GM18867 (cell line): ENCODE results near the gene ATXN7L2.

ENCODE experiments used
- ATAC-seq: cut with Tn5 transposase; IDR thresholded peaks from one replicate; pipeline ENCODE4 v1.9.1; 2021; ENCODE audit warnings: mild to moderate bottlenecking, moderate library complexity; ENCODE audit not compliant: unreplicated experiment

The ATXN7L2 gene

GRCh38 chr1:109521002-109521951 is 37.6 kb downstream of the ATXN7L2 start:
- no peak for ATAC-seq

GRCh38 chr1:109522026-109522425 is 38.3 kb downstream of the ATXN7L2 start:
- ATAC-seq, result no peak

DNA sequence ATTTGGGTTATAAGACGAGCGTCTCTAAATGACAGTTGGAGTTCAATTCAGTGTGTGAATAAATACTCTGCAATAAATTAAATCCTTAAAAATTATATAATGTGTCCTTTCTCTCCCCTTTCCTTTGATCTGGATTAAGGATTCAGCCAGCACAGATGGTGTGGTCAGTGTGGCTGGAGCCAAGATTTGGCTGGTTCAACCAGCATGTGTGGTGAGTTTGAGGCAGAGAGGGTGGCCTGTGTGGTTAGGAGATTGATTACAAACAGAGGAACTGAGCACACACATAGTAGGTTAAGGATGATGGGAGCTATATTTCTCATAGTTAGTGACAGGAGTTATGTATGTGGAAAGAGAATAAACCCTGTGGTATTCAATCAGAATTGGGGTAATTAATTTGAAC is 40.0 kb downstream of the ATXN7L2 start:
- no peak for ATAC-seq

GRCh38 chr1:109527098-109527811 is 43.5 kb downstream of the ATXN7L2 start:
- peak; percentile 57 for ATAC-seq

DNA sequence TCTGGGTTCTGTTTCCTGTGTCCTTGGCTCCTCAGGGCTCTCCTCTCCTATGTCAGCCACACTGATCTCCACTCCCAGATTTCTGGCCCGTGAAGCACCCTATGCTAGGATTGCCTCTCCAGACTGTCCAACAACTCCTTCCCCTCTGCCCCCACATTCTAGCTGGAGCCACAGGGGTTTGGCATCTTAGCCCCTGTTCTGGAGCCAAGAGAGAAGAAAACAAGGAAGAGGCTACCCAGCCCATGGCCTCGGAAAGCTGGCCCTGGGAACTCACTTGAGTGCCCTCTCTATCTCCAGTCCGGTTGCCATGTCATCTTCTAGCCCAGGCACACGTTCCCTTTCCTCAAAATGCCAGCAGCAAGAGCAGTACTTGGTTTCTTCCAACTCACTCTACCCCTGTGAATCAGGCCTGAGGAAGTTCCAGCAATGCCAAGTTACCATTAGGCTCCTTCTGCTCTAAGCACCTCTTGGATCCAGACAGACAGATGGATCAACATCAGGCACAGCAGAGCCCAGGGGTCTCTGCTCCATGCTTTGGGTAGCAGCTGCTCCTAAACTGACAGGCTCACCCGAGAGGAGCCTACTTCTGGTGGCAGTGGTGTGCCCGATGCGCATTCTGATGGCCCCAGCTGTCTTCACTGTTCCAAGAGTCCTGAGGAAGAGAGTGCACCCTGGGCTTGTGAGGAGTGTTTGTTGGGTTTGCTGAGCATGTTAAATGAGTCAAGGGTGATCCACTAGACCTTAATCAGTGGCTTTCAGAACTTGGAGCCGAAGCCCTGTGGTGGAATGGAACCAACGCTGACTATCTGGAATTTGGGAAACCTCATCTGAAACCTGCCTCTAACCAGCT is 44.4 kb downstream of the ATXN7L2 start:
- ATAC-seq, result no peak

GRCh38 chr1:109528712-109529111 is 45.0 kb downstream of the ATXN7L2 start:
- no peak for ATAC-seq

DNA sequence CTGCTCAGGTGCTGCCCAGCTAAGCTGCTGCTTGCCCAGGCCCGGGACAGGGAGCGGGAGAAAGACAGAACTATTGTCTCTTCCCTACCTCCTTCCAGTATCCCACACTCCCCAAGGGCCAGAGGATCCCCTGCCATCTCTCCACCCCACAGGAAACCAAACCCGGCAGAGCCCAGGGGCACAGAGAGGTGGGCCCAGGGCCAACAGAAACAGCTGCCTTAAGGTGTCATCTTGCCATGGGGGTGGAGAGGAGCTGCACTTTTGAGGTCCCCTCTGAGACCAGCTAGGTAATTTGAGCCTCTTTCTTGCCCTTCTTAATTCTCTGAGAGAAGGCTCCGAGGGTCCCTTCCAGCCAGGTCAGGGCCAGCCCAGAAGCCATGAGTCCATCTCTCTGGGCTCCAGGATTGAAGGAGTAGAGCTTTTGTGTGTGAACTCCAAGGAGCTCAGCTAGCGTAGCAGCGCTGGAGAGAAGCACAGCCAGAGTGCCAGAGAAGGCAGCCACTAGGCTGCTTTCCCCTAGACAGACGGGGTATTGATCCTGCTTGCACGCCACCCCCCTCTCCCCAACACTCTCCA is 46.3 kb downstream of the ATXN7L2 start:
- ATAC-seq, result no peak

- no peak for ATAC-seq
Observed at GRCh38 chr1:109530457-109531087, 46.9 kb downstream of the ATXN7L2 start.

DNA sequence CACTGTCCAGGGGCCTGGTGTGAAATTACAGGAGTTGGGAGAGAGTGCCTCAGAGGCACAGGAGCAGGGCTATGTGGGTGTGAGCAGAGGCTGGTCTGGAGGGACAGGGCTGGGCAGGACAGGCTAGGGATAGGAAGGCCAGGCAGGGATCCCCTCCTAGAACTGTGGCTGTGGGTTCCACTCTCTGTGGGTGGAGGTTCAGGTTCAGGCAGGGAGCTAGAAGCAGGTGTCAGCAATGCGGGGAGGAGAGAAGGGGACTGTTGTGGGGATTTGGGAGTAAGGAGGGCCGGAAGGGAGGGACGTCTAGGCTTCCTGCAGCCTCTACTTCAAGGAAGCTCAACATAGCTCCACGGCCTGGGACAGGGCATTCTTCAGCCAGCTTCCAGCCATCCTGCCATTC is 47.7 kb downstream of the ATXN7L2 start:
- no peak for ATAC-seq

GRCh38 chr1:109531826-109532364 is 48.2 kb downstream of the ATXN7L2 start:
- no peak for ATAC-seq

GRCh38 chr1:109532365-109533136 is 48.8 kb downstream of the ATXN7L2 start:
- ATAC-seq, result peak; percentile 75

GRCh38 chr1:109534307-109534858 is 50.7 kb downstream of the ATXN7L2 start:
- ATAC-seq, result no peak

- ATAC-seq, result no peak
Observed at GRCh38 chr1:109535481-109535880, 51.8 kb downstream of the ATXN7L2 start.

- ATAC-seq, result no peak
Observed at GRCh38 chr1:109535971-109536491, 52.3 kb downstream of the ATXN7L2 start.

DNA sequence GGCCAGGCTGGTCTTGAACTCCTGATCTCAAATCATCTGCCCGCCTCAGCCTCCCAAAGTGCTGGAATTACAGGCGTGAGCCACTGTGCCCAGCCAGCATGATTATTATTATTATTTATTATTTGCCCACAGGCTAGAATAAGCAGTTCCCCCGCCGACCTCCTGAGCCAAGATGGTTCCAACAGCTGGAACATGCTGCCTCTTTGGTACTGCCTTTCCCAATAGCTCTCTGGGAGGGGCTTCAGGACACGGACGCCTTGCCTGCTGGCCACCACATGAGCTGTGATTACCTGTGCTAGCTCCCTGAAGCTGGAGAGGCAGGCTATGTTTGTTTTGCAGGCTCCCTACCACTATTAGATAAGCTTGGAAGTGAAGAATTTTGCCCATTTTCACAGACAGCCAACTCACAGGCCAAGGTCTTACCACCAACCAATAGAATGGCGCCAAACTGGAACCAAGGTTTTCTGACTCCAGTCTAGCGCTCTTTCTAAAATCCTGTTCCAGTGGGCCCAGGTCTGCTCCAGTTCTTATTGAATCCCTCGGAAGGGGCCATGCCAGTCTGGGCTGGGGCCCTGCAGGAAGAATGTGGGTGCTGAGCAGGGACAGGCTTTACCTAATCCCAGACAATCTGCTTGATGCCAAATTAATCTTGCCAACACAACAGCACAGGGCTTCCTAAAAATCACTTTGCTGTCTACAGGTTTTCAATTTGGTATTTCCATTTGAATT is 53.9 kb downstream of the ATXN7L2 start:
- no peak for ATAC-seq

- no peak for ATAC-seq
Observed at GRCh38 chr1:109538827-109539555, 55.3 kb downstream of the ATXN7L2 start.

- no peak for ATAC-seq
Observed at GRCh38 chr1:109539676-109540075, 56.0 kb downstream of the ATXN7L2 start, which contains the start of gene GPR61. Gene GPR61 (plus strand): TSS chr1:109539872. CDS start chr1:109543023, 3,151 bp downstream.
